Osteocyte (in vitro differentiated cells): Measurements from ENCODE around the gene TIFAB. TPM values are rescaled to one million over a fixed set of nuclear protein-coding genes. Genes with fewer than 3 reads are reported as not detected.

Experiments used
- DNase-seq: peaks from one replicate; pipeline ENCODE4 v3.0.0; 2021; ENCODE audit warnings: mixed read lengths; ENCODE audit not compliant: unreplicated experiment; ENCODE audit errors: extremely low spot score
- H3K27ac Mint-ChIP-seq: one replicate; pipeline ENCODE4 v1.8.0; 2021; ENCODE audit warnings: mild to moderate bottlenecking, mixed read lengths; ENCODE audit not compliant: unreplicated experiment
- H3K27me3 Mint-ChIP-seq: one replicate; pipeline ENCODE4 v1.8.0; 2021; ENCODE audit warnings: mixed read lengths; ENCODE audit not compliant: unreplicated experiment
- H3K36me3 Mint-ChIP-seq: one replicate; pipeline ENCODE4 v1.8.0; 2021; ENCODE audit warnings: mixed read lengths; ENCODE audit not compliant: unreplicated experiment
- H3K4me1 Mint-ChIP-seq: one replicate; pipeline ENCODE4 v1.8.0; 2021; ENCODE audit warnings: mixed read lengths; ENCODE audit not compliant: unreplicated experiment
- H3K4me3 Mint-ChIP-seq: one replicate; pipeline ENCODE4 v1.8.0; 2021; ENCODE audit warnings: mild to moderate bottlenecking, moderate library complexity, mixed read lengths; ENCODE audit not compliant: unreplicated experiment
- H3K9me3 Mint-ChIP-seq: one replicate; pipeline ENCODE4 v1.8.0; 2021; ENCODE audit warnings: mixed read lengths; ENCODE audit not compliant: unreplicated experiment
- total RNA-seq: library from RNA; stranded (reverse); gene quantifications from 2 replicates; pipeline ENCODE4 v1.2.1, GENCODE V29; 2021
- TF ChIP-seq, protein P1 (sequence below): fragments of 200-600 bp; sonication (generic); IDR thresholded peaks from 2 replicates; pipeline ENCODE4 v1.5.0; 2021; ENCODE audit warnings: antibody characterized with exemption, mild to moderate bottlenecking, moderate library complexity

The TIFAB gene
- total RNA-seq, 1 donor from 2014 or later, result not detected

GRCh38 chr5:135454946-135455345 is 2.8 kb upstream of the TIFAB start:
- Mint-ChIP-seq H3K36me3 (no peaks in the 10 kb centered on the region), H3K27me3 (peaks cover 31% of the 10 kb centered on the region)

DNA sequence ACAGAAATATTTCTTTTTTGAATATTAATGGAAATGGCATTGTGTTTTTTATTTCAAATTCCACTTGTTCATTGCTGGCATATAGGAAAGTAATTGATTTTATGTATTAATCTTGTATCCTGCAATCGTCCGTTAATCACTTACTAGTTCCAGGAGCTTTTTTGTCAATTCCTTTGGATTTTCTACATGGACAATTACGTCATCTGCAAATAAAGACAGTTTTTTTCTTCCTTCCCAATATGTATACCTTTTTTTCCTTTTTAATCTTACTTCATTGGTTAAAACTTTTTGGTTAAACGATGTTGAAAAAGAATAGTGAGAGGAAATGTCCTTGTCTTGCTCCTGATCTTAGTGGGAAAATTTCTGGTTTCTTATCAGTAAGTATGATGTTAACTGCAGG is 1.5 kb upstream of the TIFAB start:
- Mint-ChIP-seq H3K4me3 (no peak overlapping the region), H3K27ac (no peak overlapping the region), H3K36me3 (no peaks in the 10 kb centered on the region), H3K27me3 (peaks cover 29% of the 10 kb centered on the region), H3K9me3 (no peaks in the 10 kb centered on the region), H3K4me1 (peaks cover 5% of the 10 kb centered on the region)
- TF ChIP-seq, protein P1, sequence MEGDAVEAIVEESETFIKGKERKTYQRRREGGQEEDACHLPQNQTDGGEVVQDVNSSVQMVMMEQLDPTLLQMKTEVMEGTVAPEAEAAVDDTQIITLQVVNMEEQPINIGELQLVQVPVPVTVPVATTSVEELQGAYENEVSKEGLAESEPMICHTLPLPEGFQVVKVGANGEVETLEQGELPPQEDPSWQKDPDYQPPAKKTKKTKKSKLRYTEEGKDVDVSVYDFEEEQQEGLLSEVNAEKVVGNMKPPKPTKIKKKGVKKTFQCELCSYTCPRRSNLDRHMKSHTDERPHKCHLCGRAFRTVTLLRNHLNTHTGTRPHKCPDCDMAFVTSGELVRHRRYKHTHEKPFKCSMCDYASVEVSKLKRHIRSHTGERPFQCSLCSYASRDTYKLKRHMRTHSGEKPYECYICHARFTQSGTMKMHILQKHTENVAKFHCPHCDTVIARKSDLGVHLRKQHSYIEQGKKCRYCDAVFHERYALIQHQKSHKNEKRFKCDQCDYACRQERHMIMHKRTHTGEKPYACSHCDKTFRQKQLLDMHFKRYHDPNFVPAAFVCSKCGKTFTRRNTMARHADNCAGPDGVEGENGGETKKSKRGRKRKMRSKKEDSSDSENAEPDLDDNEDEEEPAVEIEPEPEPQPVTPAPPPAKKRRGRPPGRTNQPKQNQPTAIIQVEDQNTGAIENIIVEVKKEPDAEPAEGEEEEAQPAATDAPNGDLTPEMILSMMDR, result no peak
- DNase-seq, result no peak

More at GRCh38 chr5:135454946-135455345, 2.8 kb upstream of the TIFAB start:
- no peak for DNase-seq
- no peaks in the 10 kb centered on the region for H3K9me3 Mint-ChIP-seq
- no peak overlapping the region for H3K27ac Mint-ChIP-seq
- peaks cover 10% of the 10 kb centered on the region for H3K4me1 Mint-ChIP-seq
- TF ChIP-seq, protein P1, result no peak
- no peak overlapping the region for H3K4me3 Mint-ChIP-seq

GRCh38 chr5:135451581-135452320 is 400 bp downstream of the TIFAB start:
- DNase-seq, result no peak
- Mint-ChIP-seq H3K4me3 (no peak overlapping the region), H3K27me3 (peaks cover 28% of the 10 kb centered on the region), H3K9me3 (no peaks in the 10 kb centered on the region), H3K36me3 (no peaks in the 10 kb centered on the region), H3K4me1 (no peaks in the 10 kb centered on the region), H3K27ac (no peak overlapping the region)
- TF ChIP-seq, protein P1, result no peak

DNA sequence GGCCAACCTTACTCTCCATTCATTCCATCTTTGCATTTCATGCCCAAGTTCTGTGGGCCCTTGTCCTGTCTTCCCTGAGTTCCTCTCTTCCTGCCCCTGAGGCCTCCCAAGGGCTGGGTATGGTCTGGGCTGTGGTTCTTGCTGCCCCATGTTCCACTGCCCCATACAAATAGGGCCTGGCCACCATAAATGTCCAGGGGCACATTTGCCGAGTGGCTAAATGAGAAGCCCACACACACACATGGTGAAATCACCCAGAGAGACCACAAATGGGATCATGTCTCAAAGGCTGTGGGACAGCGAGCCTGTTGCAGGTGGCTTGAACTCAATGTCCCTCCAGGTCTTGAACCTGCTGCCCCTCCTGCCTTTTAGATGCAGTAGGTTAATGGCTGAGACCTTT is 1.2 kb downstream of the TIFAB start:
- Mint-ChIP-seq H3K4me1 (no peaks in the 10 kb centered on the region), H3K4me3 (no peak overlapping the region), H3K27me3 (peaks cover 26% of the 10 kb centered on the region), H3K27ac (no peak overlapping the region), H3K9me3 (no peaks in the 10 kb centered on the region), H3K36me3 (no peaks in the 10 kb centered on the region)
- TF ChIP-seq, protein P1, result no peak
- DNase-seq, result no peak

GRCh38 chr5:135450336-135450735 is 1.8 kb downstream of the TIFAB start:
- H3K4me3 Mint-ChIP-seq, result no peak overlapping the region
- no peak for DNase-seq
- H3K4me1 Mint-ChIP-seq, result no peaks in the 10 kb centered on the region
- H3K9me3 Mint-ChIP-seq, result no peaks in the 10 kb centered on the region
- TF ChIP-seq, protein P1, result no peak
- H3K27ac Mint-ChIP-seq, result no peak overlapping the region
- H3K36me3 Mint-ChIP-seq, result no peaks in the 10 kb centered on the region
- peaks cover 26% of the 10 kb centered on the region for H3K27me3 Mint-ChIP-seq
